NCI-H460 (cell line): ENCODE measurements around the gene AOPEP. TPM values are rescaled to one million over a fixed set of nuclear protein-coding genes. Genes with fewer than 3 reads are reported as not detected.

Source experiments
- DNase-seq: peaks from one replicate; pipeline ENCODE4 v3.0.0-alpha.2; 2016; ENCODE audit warnings: low read depth; ENCODE audit errors: extremely low read depth
- polyA plus RNA-seq: library from polyadenylated mRNA; depleted of rRNA; stranded (reverse); fragments of >200 nt; gene quantifications from 2 replicates; pipeline ENCODE4 v1.2.3, GENCODE V29; 2014; cell fraction: nucleus; rRNA removed
- total RNA-seq: library from RNA; depleted of rRNA; stranded (reverse); fragments of >200 nt; shearing (Covaris generic); gene quantifications from 2 replicates; pipeline ENCODE4 v1.2.3, GENCODE V29; 2014; rRNA removed

Gene AOPEP, protein sequence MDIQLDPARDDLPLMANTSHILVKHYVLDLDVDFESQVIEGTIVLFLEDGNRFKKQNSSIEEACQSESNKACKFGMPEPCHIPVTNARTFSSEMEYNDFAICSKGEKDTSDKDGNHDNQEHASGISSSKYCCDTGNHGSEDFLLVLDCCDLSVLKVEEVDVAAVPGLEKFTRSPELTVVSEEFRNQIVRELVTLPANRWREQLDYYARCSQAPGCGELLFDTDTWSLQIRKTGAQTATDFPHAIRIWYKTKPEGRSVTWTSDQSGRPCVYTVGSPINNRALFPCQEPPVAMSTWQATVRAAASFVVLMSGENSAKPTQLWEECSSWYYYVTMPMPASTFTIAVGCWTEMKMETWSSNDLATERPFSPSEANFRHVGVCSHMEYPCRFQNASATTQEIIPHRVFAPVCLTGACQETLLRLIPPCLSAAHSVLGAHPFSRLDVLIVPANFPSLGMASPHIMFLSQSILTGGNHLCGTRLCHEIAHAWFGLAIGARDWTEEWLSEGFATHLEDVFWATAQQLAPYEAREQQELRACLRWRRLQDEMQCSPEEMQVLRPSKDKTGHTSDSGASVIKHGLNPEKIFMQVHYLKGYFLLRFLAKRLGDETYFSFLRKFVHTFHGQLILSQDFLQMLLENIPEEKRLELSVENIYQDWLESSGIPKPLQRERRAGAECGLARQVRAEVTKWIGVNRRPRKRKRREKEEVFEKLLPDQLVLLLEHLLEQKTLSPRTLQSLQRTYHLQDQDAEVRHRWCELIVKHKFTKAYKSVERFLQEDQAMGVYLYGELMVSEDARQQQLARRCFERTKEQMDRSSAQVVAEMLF
- 27.0 and 30.7 TPM in 2 replicates for total RNA-seq
- 36.8 and 55.2 TPM in 2 replicates for polyA plus RNA-seq

- peak; percentile 94 for DNase-seq
These were observed at the start of gene AOPEP for GRCh38 chr9:94726495-94727191. Gene AOPEP, plus strand, starts transcription at chr9:94726699. Its CDS starts 33,085 bp downstream, at chr9:94759784.

DNA sequence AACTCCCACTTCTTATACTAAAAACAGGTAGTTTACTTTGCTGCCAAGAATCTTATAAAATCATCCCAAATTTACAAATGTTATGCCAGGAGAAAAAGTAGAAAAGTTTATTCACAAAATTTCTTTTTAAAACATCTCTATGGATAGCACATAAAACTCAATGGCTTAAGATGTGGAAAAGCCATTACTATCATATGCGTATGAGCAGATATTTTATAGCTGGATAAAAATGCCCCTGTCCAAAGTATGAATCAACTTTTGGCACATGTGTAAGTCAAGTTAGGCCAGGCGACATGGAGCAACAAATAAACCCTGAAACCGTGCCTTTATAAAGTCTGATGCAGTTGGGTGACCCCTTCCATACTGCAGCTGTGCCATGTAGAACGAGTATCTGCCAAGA is 48.6 kb upstream of the AOPEP start:
- DNase-seq = no peak

DNA sequence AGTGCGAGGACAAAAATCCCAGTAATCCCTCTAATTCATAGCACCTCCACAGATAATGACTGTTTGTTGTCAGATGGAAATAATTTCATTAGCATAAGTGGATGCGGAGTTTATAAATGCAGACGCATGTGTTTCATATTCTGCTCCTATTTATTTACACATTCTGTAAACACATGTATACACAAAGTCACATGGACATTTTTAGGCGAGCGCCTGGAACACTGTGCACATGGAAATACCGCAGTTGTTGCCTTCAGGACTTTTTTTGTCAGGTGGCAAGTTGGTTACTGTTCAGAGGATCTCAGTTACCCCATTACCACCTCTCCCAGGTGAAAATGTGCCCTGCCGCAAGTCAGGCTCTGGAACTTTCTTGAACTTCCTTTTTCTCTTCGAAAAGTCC is 46.9 kb upstream of the AOPEP start:
- no peak for DNase-seq

DNA sequence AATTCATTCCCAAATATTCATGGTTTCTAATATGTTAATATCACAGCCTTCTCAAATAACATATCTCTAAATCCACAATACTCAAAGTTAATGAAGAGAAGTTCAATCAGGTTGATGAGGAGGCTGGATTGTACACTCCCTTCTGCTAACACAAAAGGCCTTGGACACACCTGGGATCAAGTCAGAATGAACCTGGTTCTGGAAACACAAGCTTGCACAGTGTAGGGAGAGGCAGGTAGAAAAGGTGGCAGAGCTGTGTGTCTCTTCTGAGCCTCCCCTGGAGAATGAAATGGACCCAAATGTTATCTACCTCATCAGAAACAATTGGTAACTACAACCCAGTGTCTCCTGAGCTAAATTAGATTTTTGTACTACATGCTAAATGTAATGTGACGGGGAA is 46.5 kb upstream of the AOPEP start:
- no peak for DNase-seq

DNA sequence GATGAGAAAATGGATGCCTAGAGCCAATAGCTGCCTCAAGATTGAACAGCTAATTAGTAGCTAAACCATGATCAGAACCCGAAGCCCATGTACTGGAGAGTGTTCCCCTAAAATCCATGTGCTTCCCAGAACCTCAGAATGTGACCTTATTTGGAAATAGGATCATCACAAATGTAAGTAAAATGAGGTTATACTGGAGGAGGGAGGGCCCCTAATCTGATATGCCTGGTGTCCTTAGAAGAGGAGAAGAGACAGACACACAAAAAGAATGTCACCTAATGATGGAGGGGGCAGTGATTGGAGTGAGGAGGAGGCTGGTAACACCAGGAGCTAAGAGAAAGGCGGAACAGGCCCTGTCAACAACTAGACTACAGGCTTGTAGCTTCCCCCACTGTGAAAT is 45.9 kb upstream of the AOPEP start:
- no peak for DNase-seq

GRCh38 chr9:94681508-94681907 is 45.0 kb upstream of the AOPEP start:
- peak; percentile 74 for DNase-seq

DNA sequence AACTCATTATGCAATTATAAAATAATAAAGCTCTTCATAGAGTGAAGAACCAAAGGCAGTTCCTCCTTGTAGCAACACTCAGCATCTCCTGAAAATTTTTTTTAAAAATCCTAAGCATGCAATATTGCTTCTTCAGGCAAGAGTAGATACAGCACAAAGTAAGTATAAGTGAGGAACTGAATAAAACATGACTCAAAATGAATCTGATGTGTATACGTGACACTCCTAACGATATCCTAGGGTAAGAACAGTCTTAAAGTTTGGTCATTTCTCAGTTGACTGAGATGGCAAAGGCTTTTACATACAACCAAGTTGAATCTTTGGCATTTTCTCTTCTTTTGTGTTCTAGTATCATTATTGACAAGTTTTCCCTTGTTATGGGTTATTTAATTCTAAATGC is 41.1 kb upstream of the AOPEP start:
- DNase-seq = no peak

GRCh38 chr9:94687451-94687850 is 39.0 kb upstream of the AOPEP start:
- DNase-seq = no peak

- DNase-seq = no peak
These were observed 36.2 kb upstream of the AOPEP start for GRCh38 chr9:94690344-94690743.

- DNase-seq = no peak
These were observed 33.9 kb upstream of the AOPEP start for GRCh38 chr9:94692601-94693000.

- no peak for DNase-seq
These were observed 32.9 kb upstream of the AOPEP start for GRCh38 chr9:94693485-94694204.

- DNase-seq = no peak
These were observed 30.0 kb upstream of the AOPEP start for GRCh38 chr9:94696545-94696944.

DNA sequence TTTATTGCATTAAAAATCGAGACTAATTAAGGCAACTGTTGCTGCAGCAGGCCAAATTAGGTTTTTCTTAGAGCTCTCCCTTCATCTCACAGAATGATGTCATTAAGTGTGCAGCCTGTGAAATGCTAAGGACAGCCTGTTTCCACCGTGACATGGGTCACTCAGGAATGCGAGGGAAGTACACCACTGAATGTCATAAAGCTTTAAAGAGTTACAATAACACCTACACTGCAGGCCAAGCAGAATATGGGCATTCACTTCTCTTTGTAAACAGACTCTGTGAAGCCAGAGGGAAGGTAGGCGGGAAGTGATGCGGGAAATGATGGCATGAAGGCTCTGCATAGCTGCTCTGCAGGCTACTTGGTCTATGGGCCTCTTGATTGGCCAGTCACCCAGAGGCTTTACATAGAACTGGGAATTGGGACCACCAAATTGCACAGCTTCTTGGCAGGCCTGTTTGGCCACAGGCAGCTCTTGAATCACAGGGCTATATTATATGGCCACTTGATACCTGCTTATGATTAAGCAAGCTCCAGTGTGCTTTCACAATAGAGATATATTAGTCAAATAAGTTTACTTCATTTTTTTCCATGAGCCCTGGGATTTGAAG is 28.4 kb upstream of the AOPEP start:
- DNase-seq = no peak

GRCh38 chr9:94699715-94700373 is 26.7 kb upstream of the AOPEP start:
- DNase-seq = no peak

- DNase-seq = no peak
These were observed 26.1 kb upstream of the AOPEP start for GRCh38 chr9:94700445-94700844.

DNA sequence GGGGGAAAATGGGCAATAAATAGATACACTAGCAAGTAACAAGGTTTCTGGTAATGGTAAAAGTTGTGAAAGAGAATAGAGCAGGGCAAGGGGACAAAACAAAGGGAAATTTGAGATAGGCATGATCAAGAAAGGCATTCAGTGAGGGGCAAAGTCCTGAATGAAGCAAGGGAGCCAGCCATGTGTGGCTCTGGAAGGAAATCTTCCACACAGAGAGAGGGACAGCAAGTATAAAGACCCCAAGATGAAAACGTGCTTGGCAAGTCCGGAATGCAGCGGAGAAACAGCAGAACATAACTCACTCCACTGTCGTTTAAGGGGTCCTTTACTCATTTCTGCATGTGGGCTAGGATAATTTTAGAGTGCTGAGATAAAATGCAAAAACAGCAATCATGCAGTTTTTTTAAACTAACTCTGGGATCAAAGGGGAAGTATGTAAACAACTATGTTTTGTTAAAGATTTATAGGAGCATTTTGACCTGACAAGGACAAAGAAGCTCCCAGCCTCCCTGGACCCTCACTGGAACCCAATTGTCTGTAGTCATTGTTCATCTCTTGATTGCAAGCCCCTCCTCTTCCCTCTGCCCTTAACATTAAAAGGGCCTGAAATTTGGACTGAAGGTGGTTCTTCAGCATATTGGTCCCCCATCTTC is 22.9 kb upstream of the AOPEP start:
- no peak for DNase-seq

DNA sequence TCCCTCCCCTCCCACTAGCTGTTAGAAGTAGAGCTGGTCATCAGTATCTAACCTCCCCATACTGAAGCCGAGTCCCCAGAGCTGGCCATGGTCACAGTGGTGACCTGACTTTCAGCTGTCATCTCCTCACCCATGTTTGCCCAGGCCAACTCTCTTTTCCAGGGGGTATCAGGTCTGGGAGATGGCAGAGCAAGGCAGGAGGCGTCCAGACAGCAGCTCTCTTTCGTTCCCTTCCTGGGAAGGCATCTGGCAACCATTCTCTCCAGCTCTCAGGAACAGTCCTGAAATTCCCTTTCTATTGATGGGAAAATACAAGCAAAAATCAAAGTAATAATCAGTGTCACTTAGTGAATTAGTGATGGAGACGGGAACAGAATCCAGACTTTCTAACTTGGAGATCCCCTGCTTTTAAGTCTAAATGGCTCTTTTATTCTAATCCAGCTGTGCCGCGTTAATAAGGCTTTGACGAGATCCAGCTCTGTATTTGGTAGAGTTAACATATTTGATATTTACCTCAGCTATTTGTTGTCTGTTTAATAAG is 21.3 kb upstream of the AOPEP start:
- DNase-seq = no peak

- no peak for DNase-seq
These were observed 19.6 kb upstream of the AOPEP start for GRCh38 chr9:94706922-94707321.
